HepG2 (cell line): ENCODE data around the gene UAP1. TPM values are rescaled to one million over a fixed set of nuclear protein-coding genes. Genes with fewer than 3 reads are reported as not detected.

Experiments
- FOXJ3 ChIP-seq: sonication (generic); formaldehyde crosslinking; IDR thresholded peaks from 2 replicates; pipeline ENCODE4 v1.4.0; 2020; ENCODE audit warnings: missing genetic modification reagents, mild to moderate bottlenecking, borderline replicate concordance
- HDAC6 ChIP-seq: fragments of 200-600 bp; sonication (generic); IDR thresholded peaks from 2 replicates; pipeline ENCODE4 v1.7.0; 2017; ENCODE audit warnings: mild to moderate bottlenecking, antibody characterized with exemption, low read length, low read depth
- HMG20A ChIP-seq: IDR thresholded peaks from 2 replicates; pipeline ENCODE4 v1.6.1; 2016; ENCODE audit warnings: borderline replicate concordance
- MAFK ChIP-seq, 2 experiments: IDR thresholded peaks in 1 of 2; conservative IDR thresholded peaks in 1 of 2; 2 replicates each; pipeline ENCODE4 v1.6.1; 2011; ENCODE audit warnings: improper control_type of control experiment in 2 of 2, low read length in 2 of 2
- NONO ChIP-seq, 2 experiments: fragments of 450-650 bp in 1 of 2; sonication (generic) in 1 of 2; formaldehyde crosslinking in 1 of 2; IDR thresholded peaks in 1 of 2; conservative IDR thresholded peaks in 1 of 2; 2 replicates each; pipeline versions ENCODE4 v1.6.1 to v1.8.0; 2017 to 2022; ENCODE audit warnings: mild to moderate bottlenecking in 1 of 2, missing genetic modification reagents in 1 of 2, moderate library complexity in 1 of 2
- NR3C1 ChIP-seq: sonication (generic); formaldehyde crosslinking; IDR thresholded peaks from 2 replicates; pipeline ENCODE4 v1.4.0; 2020; ENCODE audit warnings: missing genetic modification reagents
- SP4 ChIP-seq: sonication (generic); formaldehyde crosslinking; IDR thresholded peaks from 2 replicates; pipeline ENCODE4 v1.8.1; 2023; ENCODE audit warnings: mild to moderate bottlenecking, missing genetic modification reagents
- TAF15 ChIP-seq: fragments of 200-400 bp; formaldehyde crosslinking; IDR thresholded peaks from one replicate; pipeline ENCODE4 v1.6.1; 2018; ENCODE audit warnings: mild to moderate bottlenecking, low read depth, low read length; ENCODE audit not compliant: poor library complexity, severe bottlenecking
- TBX2 ChIP-seq: sonication (generic); formaldehyde crosslinking; IDR thresholded peaks from 2 replicates; pipeline ENCODE4 v1.5.0; 2020; ENCODE audit warnings: missing genetic modification reagents, mild to moderate bottlenecking, borderline replicate concordance
- TOE1 ChIP-seq: sonication (generic); formaldehyde crosslinking; IDR thresholded peaks from 2 replicates; pipeline ENCODE4 v1.4.0; 2020; ENCODE audit warnings: mild to moderate bottlenecking, missing genetic modification reagents
- U2AF2 ChIP-seq: fragments of 200-400 bp; formaldehyde crosslinking; IDR thresholded peaks from 2 replicates; pipeline ENCODE4 v1.6.1; 2017; ENCODE audit warnings: low read depth, mild to moderate bottlenecking, low read length
- YY1 ChIP-seq: IDR thresholded peaks from 2 replicates; pipeline ENCODE4 v1.6.1; 2011; ENCODE audit warnings: low read length, low read depth, moderate library complexity, mild to moderate bottlenecking; ENCODE audit not compliant: insufficient read depth, insufficient replicate concordance
- ZHX2 ChIP-seq, 2 experiments: sonication (generic) in 1 of 2; formaldehyde crosslinking in 1 of 2; IDR thresholded peaks; 2 replicates each; pipeline versions ENCODE4 v1.6.1 to v1.9.0; 2014 to 2022; ENCODE audit warnings: antibody characterized with exemption in 1 of 2, borderline replicate concordance in 1 of 2, inconsistent platforms in 1 of 2, low read depth in 1 of 2, missing genetic modification reagents in 1 of 2
- ZNF124 ChIP-seq: sonication (generic); formaldehyde crosslinking; IDR thresholded peaks from 2 replicates; pipeline ENCODE4 v1.4.0; 2020; ENCODE audit warnings: missing genetic modification reagents
- ZNF746 ChIP-seq: sonication (generic); formaldehyde crosslinking; IDR thresholded peaks from 2 replicates; pipeline ENCODE4 v1.8.0; 2022; ENCODE audit warnings: mild to moderate bottlenecking, missing genetic modification reagents
- ZNF792 ChIP-seq: IDR thresholded peaks from 2 replicates; pipeline ENCODE4 v1.6.1; 2016
- ZSCAN31 ChIP-seq: sonication (generic); formaldehyde crosslinking; IDR thresholded peaks from 2 replicates; pipeline ENCODE4 v1.5.0; 2020; ENCODE audit warnings: low read depth, mild to moderate bottlenecking, missing genetic modification reagents
- ZUFSP ChIP-seq: sonication (generic); formaldehyde crosslinking; IDR thresholded peaks from 2 replicates; pipeline ENCODE4 v1.9.0; 2021; ENCODE audit warnings: missing genetic modification reagents, mild to moderate bottlenecking, borderline replicate concordance
- polyA plus RNA-seq, 8 experiments: library from polyadenylated mRNA; depleted of rRNA in 3 of 8; stranded (reverse) in 7 of 8; unstranded in 1 of 8; fragments of >200 nt; fragmentation: Illumina TruSeq in 4 of 8; extraction: Trizol in 4 of 8; gene quantifications; 2 replicates each; pipeline versions ENCODE4 v1.2.1 to v1.2.3, GENCODE V29; 2011 to 2016; ENCODE audit warnings: low read depth in 4 of 8, missing spikeins in 1 of 8, mixed read lengths in 1 of 8; ENCODE audit not compliant: insufficient read depth in 1 of 8
- total RNA-seq, 5 experiments: library from RNA; depleted of rRNA; stranded (reverse); fragments of >200 nt; fragmentation: Illumina TruSeq; extraction: Trizol; gene quantifications; 2 replicates each; pipeline ENCODE4 v1.2.3, GENCODE V29; 2016; ENCODE audit warnings: low read depth in 1 of 5
- TF ChIP-seq, protein P1 (sequence below): sonication (generic); formaldehyde crosslinking; IDR thresholded peaks from 2 replicates; pipeline ENCODE4 v1.8.0; 2022; ENCODE audit warnings: missing genetic modification reagents, mild to moderate bottlenecking, borderline replicate concordance
- TF ChIP-seq, protein P2 (sequence below): sonication (generic); formaldehyde crosslinking; IDR thresholded peaks from 2 replicates; pipeline ENCODE4 v1.8.0; 2023; ENCODE audit warnings: mild to moderate bottlenecking, missing genetic modification reagents

Gene UAP1
- total and polyA plus RNA-seq, 2 of the 13 experiments (the other 11 are each of a cell fraction or from before 2014, with no cell fraction given): 48.4 to 117 TPM

GRCh38 chr1:162561037-162561615 is 396 bp upstream of the UAP1 start (continued):
- TF ChIP-seq TAF15 (no peak), SP4 (CRISPR knock-in tag) (peak; percentile 66), ZNF124 (CRISPR knock-in tag) (no peak), HMG20A (CRISPR knock-in tag) (no peak), TOE1 (CRISPR knock-in tag) (no peak), NR3C1 (CRISPR knock-in tag) (no peak), ZNF792 (peak; percentile 18; the same call in 1 of the 2 replicates), TBX2 (peak; percentile 0), U2AF2 (no peak), ZUFSP (CRISPR knock-in tag) (no peak), ZSCAN31 (CRISPR knock-in tag) (no peak), HDAC6 (no peak), ZNF746 (CRISPR knock-in tag) (no peak), MAFK (conservative IDR thresholded peaks at IDR 0.05 in 1 of 2, IDR thresholded peaks at IDR 0.05 in 1 of 2; ENCODE audit: low read length in 2 of 2) (no peak), ZHX2 (IDR thresholded peaks at IDR 0.05; ENCODE audit: low read depth) (no peak), ZHX2 (CRISPR knock-in tag; IDR thresholded peaks at IDR 0.05; ENCODE audit: borderline replicate concordance) (no peak), FOXJ3 (CRISPR knock-in tag) (no peak), YY1 (no peak), NONO (IDR thresholded peaks at IDR 0.05) (no peak), NONO (CRISPR knock-in tag; conservative IDR thresholded peaks at IDR 0.05) (no peak)
- TF ChIP-seq, protein P1, sequence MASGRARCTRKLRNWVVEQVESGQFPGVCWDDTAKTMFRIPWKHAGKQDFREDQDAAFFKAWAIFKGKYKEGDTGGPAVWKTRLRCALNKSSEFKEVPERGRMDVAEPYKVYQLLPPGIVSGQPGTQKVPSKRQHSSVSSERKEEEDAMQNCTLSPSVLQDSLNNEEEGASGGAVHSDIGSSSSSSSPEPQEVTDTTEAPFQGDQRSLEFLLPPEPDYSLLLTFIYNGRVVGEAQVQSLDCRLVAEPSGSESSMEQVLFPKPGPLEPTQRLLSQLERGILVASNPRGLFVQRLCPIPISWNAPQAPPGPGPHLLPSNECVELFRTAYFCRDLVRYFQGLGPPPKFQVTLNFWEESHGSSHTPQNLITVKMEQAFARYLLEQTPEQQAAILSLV: no peak
- TF ChIP-seq, protein P2, sequence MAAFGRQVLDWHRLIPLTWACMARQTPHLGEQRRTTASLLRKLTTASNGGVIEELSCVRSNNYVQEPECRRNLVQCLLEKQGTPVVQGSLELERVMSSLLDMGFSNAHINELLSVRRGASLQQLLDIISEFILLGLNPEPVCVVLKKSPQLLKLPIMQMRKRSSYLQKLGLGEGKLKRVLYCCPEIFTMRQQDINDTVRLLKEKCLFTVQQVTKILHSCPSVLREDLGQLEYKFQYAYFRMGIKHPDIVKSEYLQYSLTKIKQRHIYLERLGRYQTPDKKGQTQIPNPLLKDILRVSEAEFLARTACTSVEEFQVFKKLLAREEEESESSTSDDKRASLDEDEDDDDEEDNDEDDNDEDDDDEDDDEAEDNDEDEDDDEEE (CRISPR knock-in tag): 0 out of 2 replicates have a peak, but pooled peaks have one; percentile 9
